ENCODE results near the gene ADCY2. TPM values are rescaled to one million over a fixed set of nuclear protein-coding genes. Genes with fewer than 3 reads are reported as not detected.

Gene ADCY2
- total RNA-seq, 4 donors from 2014 or later = 2.6 to 24.8 (median 10.9) TPM

DNA sequence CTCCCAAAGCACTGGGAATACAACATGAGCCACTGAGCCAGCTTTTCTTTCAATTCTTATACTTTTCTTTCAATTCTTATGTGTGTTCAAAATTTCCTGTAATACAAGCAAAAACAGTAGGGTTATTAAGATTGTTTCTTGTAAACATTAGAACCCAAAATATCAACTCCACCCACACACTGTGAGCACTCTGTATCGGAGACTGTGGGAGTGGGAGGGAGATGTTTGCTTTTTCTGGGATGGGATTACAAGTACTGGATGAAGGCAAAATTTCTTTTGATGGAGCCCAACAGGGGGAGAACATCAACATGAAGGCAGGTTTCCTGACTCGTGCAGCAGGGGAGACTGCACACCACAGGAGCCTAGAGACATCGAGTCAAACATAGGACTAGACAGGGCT is 459.7 kb downstream of the ADCY2 start:
- 71% methylated on average over 3 of the region's 3 CpGs for WGBS

DNA sequence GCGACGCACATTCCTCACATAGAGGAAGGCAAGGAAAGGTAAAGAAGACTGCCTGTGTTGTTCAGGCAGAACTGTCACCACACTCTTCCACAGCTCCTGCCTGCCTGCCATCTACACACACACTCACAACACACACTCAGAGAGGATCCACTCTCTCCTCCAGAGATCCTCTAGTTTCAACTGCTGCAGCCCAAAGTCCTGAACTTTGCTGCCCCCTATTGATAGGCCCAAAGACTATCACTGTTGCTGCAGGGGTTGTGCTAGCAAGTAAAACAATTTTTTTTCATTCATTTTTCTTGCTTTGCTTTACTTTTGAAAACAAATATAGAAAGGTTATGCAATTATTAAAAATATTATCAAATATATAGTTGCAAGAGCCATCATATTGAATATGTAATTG is 460.9 kb downstream of the ADCY2 start:
- no peaks in the 10 kb centered on the region for H3K27me3 ChIP-seq
- DNase-seq (ENCODE audit: low spot score in 2 of 2) = no peak
- no peak for TF ChIP-seq POLR2A (IDR thresholded peaks at IDR 0.05)
- TF ChIP-seq, protein P1, sequence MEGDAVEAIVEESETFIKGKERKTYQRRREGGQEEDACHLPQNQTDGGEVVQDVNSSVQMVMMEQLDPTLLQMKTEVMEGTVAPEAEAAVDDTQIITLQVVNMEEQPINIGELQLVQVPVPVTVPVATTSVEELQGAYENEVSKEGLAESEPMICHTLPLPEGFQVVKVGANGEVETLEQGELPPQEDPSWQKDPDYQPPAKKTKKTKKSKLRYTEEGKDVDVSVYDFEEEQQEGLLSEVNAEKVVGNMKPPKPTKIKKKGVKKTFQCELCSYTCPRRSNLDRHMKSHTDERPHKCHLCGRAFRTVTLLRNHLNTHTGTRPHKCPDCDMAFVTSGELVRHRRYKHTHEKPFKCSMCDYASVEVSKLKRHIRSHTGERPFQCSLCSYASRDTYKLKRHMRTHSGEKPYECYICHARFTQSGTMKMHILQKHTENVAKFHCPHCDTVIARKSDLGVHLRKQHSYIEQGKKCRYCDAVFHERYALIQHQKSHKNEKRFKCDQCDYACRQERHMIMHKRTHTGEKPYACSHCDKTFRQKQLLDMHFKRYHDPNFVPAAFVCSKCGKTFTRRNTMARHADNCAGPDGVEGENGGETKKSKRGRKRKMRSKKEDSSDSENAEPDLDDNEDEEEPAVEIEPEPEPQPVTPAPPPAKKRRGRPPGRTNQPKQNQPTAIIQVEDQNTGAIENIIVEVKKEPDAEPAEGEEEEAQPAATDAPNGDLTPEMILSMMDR (IDR thresholded peaks at IDR 0.05) = peak in 1 of 2 donors; percentile 38
- TF ChIP-seq POLR2AphosphoS5 (IDR thresholded peaks at IDR 0.05) = no peak
- peaks cover 30% of the 10 kb centered on the region for H3K36me3 ChIP-seq
- no peaks in the 10 kb centered on the region for H3K9me3 ChIP-seq
- no peak overlapping the region for H3K4me3 ChIP-seq
- 84% methylated on average over 2 of the region's 2 CpGs for WGBS
- H3K4me1 ChIP-seq = peaks cover 3% of the 10 kb centered on the region
- no peak overlapping the region for H3K27ac ChIP-seq

More for the DNA sequence above, 459.7 kb downstream of the ADCY2 start:
- TF ChIP-seq, protein P1 (IDR thresholded peaks at IDR 0.05) = no peak
- TF ChIP-seq POLR2AphosphoS5 (IDR thresholded peaks at IDR 0.05) (no peak), POLR2A (IDR thresholded peaks at IDR 0.05) (no peak), EP300 (IDR thresholded peaks at IDR 0.05) (no peak)
- Histone ChIP-seq H3K36me3 (peaks cover 19% of the 10 kb centered on the region), H3K27me3 (no peaks in the 10 kb centered on the region), H3K4me3 (no peak overlapping the region), H3K27ac (no peak overlapping the region), H3K9me3 (no peaks in the 10 kb centered on the region), H3K4me1 (peaks cover 9% of the 10 kb centered on the region)
- no peak for DNase-seq (ENCODE audit: low spot score in 2 of 2)

DNA sequence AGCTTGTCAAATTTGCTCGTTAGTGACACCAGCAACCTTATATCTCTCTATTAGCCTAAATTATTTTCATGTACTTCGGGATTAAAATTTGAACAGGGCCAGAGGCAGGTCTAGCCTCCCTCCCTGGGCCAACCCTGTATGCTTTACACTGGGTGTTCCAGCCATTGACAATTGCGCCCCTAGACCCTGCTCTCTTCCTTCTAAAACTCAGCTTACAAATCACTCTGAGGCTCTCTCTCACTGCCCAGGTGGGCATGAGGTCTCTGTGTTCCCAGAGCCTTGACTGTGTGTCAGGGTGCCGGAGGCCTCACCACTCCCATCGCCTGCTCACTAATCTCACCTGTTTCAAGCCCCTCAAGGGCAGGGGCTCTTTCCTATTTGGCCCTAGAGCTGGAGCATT is 461.4 kb downstream of the ADCY2 start:
- TF ChIP-seq POLR2A (IDR thresholded peaks at IDR 0.05) = no peak
- no peak for TF ChIP-seq POLR2AphosphoS5 (IDR thresholded peaks at IDR 0.05)
- TF ChIP-seq, protein P1 (IDR thresholded peaks at IDR 0.05) = no peak
- no peak for TF ChIP-seq EP300 (IDR thresholded peaks at IDR 0.05)
- Histone ChIP-seq H3K36me3 (peaks cover 35% of the 10 kb centered on the region), H3K4me3 (no peak overlapping the region), H3K27ac (no peak overlapping the region), H3K9me3 (no peaks in the 10 kb centered on the region), H3K27me3 (no peaks in the 10 kb centered on the region), H3K4me1 (peaks cover under 1% of the 10 kb centered on the region)
- 79% methylated on average over 5 of the region's 5 CpGs for WGBS
- no peak for DNase-seq (ENCODE audit: low spot score in 2 of 2)

DNA sequence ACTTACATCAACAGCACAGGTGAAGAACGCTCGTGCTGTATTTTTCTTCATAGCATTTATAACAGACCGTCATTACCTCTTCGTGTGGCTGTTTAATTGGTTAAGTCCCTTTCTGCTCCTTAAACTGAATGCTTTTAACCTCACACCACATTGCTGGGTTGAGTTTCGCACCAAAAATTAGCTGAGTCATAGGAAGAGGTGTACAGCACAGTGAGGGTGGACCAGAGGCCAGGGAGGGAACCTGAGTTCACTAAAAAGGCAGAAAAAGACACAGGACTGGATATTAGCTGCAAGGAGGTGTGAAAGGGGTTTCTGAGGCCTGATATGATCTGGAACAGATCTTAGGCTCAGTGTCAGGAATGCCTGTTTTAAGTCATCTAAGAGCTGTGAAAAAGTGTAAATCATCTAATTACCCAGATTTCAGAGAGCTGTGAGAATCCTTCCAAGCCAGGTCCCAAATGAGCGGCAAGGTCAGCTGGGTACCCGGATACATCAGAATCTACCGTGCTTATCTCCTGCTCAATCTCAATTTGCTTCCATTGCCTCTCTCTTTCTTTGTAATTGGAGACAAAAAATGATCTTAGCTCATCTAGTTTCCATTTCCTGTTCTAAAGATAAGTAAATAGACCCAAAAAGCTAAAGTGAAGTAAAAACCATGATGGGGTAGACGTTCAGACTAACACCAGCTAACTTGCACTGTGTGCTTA is 462.1 kb downstream of the ADCY2 start:
- Histone ChIP-seq H3K27ac (no peak overlapping the region), H3K36me3 (peaks cover 37% of the 10 kb centered on the region), H3K4me3 (no peak overlapping the region), H3K4me1 (no peaks in the 10 kb centered on the region), H3K9me3 (no peaks in the 10 kb centered on the region), H3K27me3 (no peaks in the 10 kb centered on the region)
- 72% methylated on average over 9 of the region's 9 CpGs for WGBS
- TF ChIP-seq, protein P1 (IDR thresholded peaks at IDR 0.05) = no peak
- no peak for TF ChIP-seq EP300 (IDR thresholded peaks at IDR 0.05)
- TF ChIP-seq POLR2A (IDR thresholded peaks at IDR 0.05) = no peak
- no peak for TF ChIP-seq POLR2AphosphoS5 (IDR thresholded peaks at IDR 0.05)
- DNase-seq (ENCODE audit: low spot score in 2 of 2) = no peak

DNA sequence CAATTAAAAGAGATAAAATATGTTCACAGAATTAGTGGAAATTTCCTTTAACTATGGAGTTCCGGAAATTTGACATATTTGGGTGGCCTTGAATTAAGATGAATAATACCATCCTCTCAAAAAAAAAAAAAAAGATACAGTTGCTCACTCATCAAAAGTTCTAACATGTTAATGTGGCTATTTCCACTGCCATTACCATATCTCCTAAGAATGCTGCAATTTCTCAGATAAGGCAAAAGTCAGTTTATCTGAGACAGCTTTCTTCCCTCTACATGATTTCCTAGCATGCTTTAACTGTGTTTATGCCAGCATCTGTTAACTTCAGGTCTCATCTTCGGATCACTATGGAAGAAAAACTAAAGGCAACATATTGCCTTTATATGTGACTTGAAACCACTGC is 470.3 kb downstream of the ADCY2 start:
- H3K4me1 ChIP-seq = peaks cover 29% of the 10 kb centered on the region
- 87% methylated on average over 2 of the region's 2 CpGs for WGBS
- no peaks in the 10 kb centered on the region for H3K9me3 ChIP-seq
- H3K27me3 ChIP-seq = no peaks in the 10 kb centered on the region
- TF ChIP-seq POLR2A (IDR thresholded peaks at IDR 0.05) = no peak
- no peak for TF ChIP-seq POLR2AphosphoS5 (IDR thresholded peaks at IDR 0.05)
- TF ChIP-seq EP300 (IDR thresholded peaks at IDR 0.05) = no peak
- TF ChIP-seq, protein P1 (IDR thresholded peaks at IDR 0.05) = no peak
- no peak overlapping the region for H3K27ac ChIP-seq
- no peak overlapping the region for H3K4me3 ChIP-seq
- H3K36me3 ChIP-seq = peaks cover 25% of the 10 kb centered on the region
- DNase-seq (ENCODE audit: low spot score in 2 of 2) = no peak
